Upper lobe of left lung (tissue), 6 donors: Measurements from ENCODE around the gene GNAZ. TPM values are rescaled to one million over a fixed set of nuclear protein-coding genes. Genes with fewer than 3 reads are reported as not detected.

Source experiments
- ATAC-seq, 2 donors: fragments of 200-7000 bp; cut with Tn5 transposase; one replicate each; pipeline ENCODE4 v1.9.1; 2022; ENCODE audit warnings: mild to moderate bottlenecking in 2 of 2, moderate library complexity in 2 of 2; ENCODE audit not compliant: low FRiP score in 2 of 2
- DNase-seq, 2 donors: peaks; one replicate each; pipeline ENCODE4 v3.0.0-alpha.2; 2019 to 2020
- H3K27ac ChIP-seq, 4 donors: fragments of 200-600 bp; sonication (generic); one replicate each; pipeline ENCODE4 v1.5.1; 2016 to 2019
- H3K27me3 ChIP-seq, 4 donors: fragments of 200-600 bp; sonication (generic); one replicate each; pipeline ENCODE4 v1.5.1; 2017 to 2019
- H3K36me3 ChIP-seq, 4 donors: fragments of 200-600 bp; sonication (generic); one replicate each; pipeline ENCODE4 v1.5.1; 2016 to 2019
- H3K4me1 ChIP-seq, 4 donors: fragments of 200-600 bp; sonication (generic); one replicate each; pipeline ENCODE4 v1.5.1; 2018 to 2019
- H3K4me3 ChIP-seq, 4 donors: fragments of 200-600 bp; sonication (generic); one replicate each; pipeline ENCODE4 v1.5.1; 2017 to 2019; ENCODE audit warnings: mild to moderate bottlenecking in 2 of 4, moderate library complexity in 1 of 4
- H3K9me3 ChIP-seq, 4 donors: fragments of 200-600 bp; sonication (generic); one replicate each; pipeline ENCODE4 v1.5.1; 2018 to 2019
- EP300 ChIP-seq, 4 donors: sonication (generic); formaldehyde crosslinking; IDR thresholded peaks; one replicate each; pipeline ENCODE4 v1.5.1; 2017; ENCODE audit warnings: antibody characterized with exemption in 4 of 4, control low read depth in 2 of 4
- POLR2A ChIP-seq, 4 donors: fragments of 450-650 bp; IDR thresholded peaks; one replicate each; pipeline ENCODE4 v1.5.1; 2016 to 2017; ENCODE audit warnings: antibody characterized with exemption in 4 of 4, mild to moderate bottlenecking in 2 of 4
- POLR2AphosphoS5 ChIP-seq, 2 donors: sonication (generic); formaldehyde crosslinking; IDR thresholded peaks; one replicate each; pipeline ENCODE4 v1.5.1; 2017; ENCODE audit warnings: antibody characterized with exemption in 2 of 2
- WGBS, 2 donors: methylation state at CpG; one replicate each; pipeline ENCODE4 v1.1.5; 2017 to 2018; 5-methylcytosine and 5-hydroxymethylcytosine counted together
- total RNA-seq, 6 donors: library from RNA; depleted of rRNA in 4 of 6; stranded (reverse); fragments of >200 nt in 4 of 6; gene quantifications; one replicate each; pipeline versions ENCODE4 v1.1.0 to v1.2.1, GENCODE V29; 2016 to 2021
- TF ChIP-seq, protein P1 (sequence below), 6 experiments: fragments of 450-650 bp in 4 of 6; fragments of 200-600 bp in 2 of 6; sonication (generic) in 2 of 6; IDR thresholded peaks; one replicate each; pipeline ENCODE4 v1.5.1; 2016 to 2019; ENCODE audit warnings: antibody characterized with exemption in 6 of 6
- donor health status: DM: no; HTN: no; CAD: no; lungs with moderate emphysema.
- donor health status: DM: no; HTN: yes; CAD: no; lungs with severe emphysema.

Gene GNAZ
- total RNA-seq, 6 donors from 2014 or later, result 0.80 to 7.3 (median 2.7) TPM; not detected in 1

- 77 to 97% methylated on average over 8 to 12 of the region's 12 CpGs for WGBS, 2 donors
- Histone ChIP-seq H3K27ac (no peak overlapping the region), H3K9me3 (no peaks in the 10 kb centered on the region), H3K4me3 (no peak overlapping the region), H3K36me3 (no peaks in the 10 kb centered on the region), H3K27me3 (no peaks in the 10 kb centered on the region), H3K4me1 (peaks cover 0 to 11% (median 0%) of the 10 kb centered on the region in 4 donors)
- TF ChIP-seq POLR2A (IDR thresholded peaks at IDR 0.05) (no peak), POLR2AphosphoS5 (IDR thresholded peaks at IDR 0.05) (no peak), EP300 (IDR thresholded peaks at IDR 0.05) (no peak)
- TF ChIP-seq, protein P1, sequence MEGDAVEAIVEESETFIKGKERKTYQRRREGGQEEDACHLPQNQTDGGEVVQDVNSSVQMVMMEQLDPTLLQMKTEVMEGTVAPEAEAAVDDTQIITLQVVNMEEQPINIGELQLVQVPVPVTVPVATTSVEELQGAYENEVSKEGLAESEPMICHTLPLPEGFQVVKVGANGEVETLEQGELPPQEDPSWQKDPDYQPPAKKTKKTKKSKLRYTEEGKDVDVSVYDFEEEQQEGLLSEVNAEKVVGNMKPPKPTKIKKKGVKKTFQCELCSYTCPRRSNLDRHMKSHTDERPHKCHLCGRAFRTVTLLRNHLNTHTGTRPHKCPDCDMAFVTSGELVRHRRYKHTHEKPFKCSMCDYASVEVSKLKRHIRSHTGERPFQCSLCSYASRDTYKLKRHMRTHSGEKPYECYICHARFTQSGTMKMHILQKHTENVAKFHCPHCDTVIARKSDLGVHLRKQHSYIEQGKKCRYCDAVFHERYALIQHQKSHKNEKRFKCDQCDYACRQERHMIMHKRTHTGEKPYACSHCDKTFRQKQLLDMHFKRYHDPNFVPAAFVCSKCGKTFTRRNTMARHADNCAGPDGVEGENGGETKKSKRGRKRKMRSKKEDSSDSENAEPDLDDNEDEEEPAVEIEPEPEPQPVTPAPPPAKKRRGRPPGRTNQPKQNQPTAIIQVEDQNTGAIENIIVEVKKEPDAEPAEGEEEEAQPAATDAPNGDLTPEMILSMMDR (IDR thresholded peaks at IDR 0.05), result no peak
- DNase-seq (peak in 1 of 2 donors; percentile 58), ATAC-seq (no peak)
Observed at GRCh38 chr22:23104187-23104971, 34.1 kb downstream of the GNAZ start.

GRCh38 chr22:23105304-23105703 is 35.0 kb downstream of the GNAZ start:
- H3K27ac ChIP-seq, result no peak overlapping the region
- peaks cover 0 to 7% (median 0%) of the 10 kb centered on the region in 4 donors for H3K4me1 ChIP-seq
- no peak for DNase-seq

DNA sequence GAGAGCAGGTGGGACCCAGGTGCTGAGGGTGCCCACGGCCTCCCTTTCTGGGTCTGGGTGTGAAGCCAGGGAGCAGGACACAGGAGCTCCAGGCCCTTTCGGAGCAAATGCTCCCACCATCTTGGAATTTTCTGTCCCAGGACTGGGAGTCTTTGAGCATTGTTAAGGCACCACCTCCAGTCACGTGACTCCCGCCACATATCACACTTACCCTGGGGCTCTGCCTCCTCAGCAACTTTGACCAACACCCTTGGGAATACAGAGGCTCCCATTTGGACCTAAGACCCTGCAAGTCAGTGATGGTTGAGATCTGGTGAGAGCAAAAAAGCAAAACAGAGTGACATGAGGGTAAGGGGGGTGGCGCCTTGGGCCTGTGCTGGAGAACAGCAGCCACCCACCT is 35.6 kb downstream of the GNAZ start:
- Histone ChIP-seq H3K27ac (no peak overlapping the region), H3K9me3 (no peaks in the 10 kb centered on the region), H3K27me3 (no peaks in the 10 kb centered on the region), H3K4me1 (peaks cover 0 to 7% (median 0%) of the 10 kb centered on the region in 4 donors), H3K4me3 (no peak overlapping the region), H3K36me3 (no peaks in the 10 kb centered on the region)
- no peak for DNase-seq
- WGBS, 2 donors, result 90% methylated on average over 4 to 5 of the region's 5 CpGs
- no peak for ATAC-seq
- TF ChIP-seq EP300 (IDR thresholded peaks at IDR 0.05) (no peak), POLR2A (IDR thresholded peaks at IDR 0.05) (no peak), POLR2AphosphoS5 (IDR thresholded peaks at IDR 0.05) (no peak)
- TF ChIP-seq, protein P1 (IDR thresholded peaks at IDR 0.05), result no peak

More at GRCh38 chr22:23105304-23105703, 35.0 kb downstream of the GNAZ start:
- WGBS, 2 donors, result 86 to 94% methylated on average over 5 of the region's 5 CpGs
- Histone ChIP-seq H3K9me3 (no peaks in the 10 kb centered on the region), H3K36me3 (no peaks in the 10 kb centered on the region), H3K4me3 (no peak overlapping the region), H3K27me3 (no peaks in the 10 kb centered on the region)
- ATAC-seq, result no peak
- TF ChIP-seq POLR2AphosphoS5 (IDR thresholded peaks at IDR 0.05) (no peak), POLR2A (IDR thresholded peaks at IDR 0.05) (no peak), EP300 (IDR thresholded peaks at IDR 0.05) (no peak)
- TF ChIP-seq, protein P1 (IDR thresholded peaks at IDR 0.05), result no peak

- no peaks in the 10 kb centered on the region for H3K9me3 ChIP-seq
- no peak overlapping the region for H3K27ac ChIP-seq
- ATAC-seq, result no peak
- peak in 1 of 2 donors; percentile 52 for DNase-seq
- H3K36me3 ChIP-seq, result no peaks in the 10 kb centered on the region
- no peak overlapping the region for H3K4me3 ChIP-seq
- WGBS, 2 donors, result 87 to 93% methylated on average over 3 to 4 of the region's 4 CpGs
- TF ChIP-seq POLR2AphosphoS5 (IDR thresholded peaks at IDR 0.05), result no peak
- TF ChIP-seq EP300 (IDR thresholded peaks at IDR 0.05), result no peak
- TF ChIP-seq, protein P1 (IDR thresholded peaks at IDR 0.05), result no peak
- TF ChIP-seq POLR2A (IDR thresholded peaks at IDR 0.05), result no peak
- peaks cover 0 to 7% (median 0%) of the 10 kb centered on the region in 4 donors for H3K4me1 ChIP-seq
- H3K27me3 ChIP-seq, result no peaks in the 10 kb centered on the region
Observed at GRCh38 chr22:23106344-23106743, 36.0 kb downstream of the GNAZ start.
